ENCODE data around the gene CLDN6.

Gene CLDN6

DNA sequence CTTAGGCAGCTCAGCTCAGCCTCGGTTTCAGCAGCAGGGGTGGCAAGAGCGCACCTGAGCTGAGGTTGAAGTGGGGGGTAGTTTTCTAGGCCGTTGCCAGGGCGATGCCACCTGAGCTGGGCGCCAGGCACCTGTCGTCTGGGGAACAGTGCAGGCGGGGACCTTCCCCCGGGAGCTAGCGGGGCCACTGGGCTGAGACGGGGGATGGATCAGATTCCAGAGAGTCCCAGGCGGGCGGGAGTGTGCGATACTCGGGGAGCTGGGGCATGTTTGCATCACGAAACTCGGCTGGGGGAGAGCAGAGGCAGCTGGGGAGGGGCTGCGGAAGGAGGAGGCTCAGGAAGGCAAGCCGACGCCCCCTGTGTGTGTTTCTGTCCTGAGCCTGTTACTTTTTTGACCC lies 5.7 kb downstream of the CLDN6 start:
- DNase-seq = no peak

DNA sequence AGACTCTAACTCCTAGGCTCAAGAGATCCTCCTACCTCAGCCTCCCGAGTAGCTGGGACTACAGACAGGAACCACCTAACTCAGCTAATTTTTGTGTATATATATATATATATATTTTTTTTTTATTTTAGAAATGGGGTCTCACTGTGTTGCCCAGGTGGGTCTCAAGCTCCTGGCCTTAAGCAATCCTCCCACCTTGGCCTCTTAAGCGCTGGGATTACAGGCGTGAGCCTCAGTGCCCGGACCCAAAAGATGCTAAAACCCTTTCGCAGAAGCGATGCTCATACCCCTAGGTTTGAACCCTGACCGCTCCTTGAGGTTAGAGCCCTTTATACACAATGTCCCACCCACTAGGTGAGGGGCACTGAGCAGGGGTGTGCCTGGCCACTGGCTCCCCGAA lies 7.5 kb downstream of the CLDN6 start:
- no peak for DNase-seq

DNA sequence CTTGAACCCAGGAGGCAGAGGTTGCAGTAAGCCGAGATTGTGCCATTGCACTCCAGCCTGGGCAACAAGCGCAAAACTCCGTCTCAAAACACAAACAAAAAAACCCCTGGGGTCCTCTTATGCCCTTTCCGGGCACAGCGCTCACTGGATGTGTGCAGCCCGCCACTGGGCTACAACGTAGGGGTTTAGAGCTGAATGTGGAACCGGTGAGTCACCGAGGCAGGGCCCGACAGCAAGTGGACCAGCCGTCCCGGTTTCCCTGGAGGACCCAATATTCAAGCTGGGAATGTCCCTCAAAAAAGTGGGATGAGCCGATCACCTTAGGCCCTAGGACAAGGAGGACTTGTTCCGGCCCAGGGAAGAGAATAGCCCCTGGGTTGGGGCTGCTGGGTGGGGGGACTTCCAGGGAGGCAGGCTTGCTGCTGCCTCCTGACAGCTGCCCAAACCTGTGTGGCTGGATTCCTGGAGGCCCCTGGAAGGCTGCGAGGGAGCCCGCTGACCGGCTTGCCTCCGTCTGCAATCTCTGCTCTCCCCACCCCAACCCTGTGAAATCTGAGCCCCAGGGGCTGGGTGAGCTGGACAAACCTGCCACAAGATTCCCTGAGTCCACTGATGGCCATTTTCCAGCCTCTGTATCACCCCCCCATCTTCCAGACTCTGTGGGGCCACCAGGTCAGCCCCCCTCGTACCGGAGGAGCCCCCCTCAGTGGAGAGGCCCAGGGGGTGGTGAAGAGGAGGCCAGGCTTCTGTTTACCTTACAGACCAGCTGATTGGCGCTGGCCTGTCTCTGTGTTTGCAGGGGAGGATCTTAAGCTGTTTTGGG lies 8.2 kb downstream of the CLDN6 start:
- no peak for DNase-seq

DNA sequence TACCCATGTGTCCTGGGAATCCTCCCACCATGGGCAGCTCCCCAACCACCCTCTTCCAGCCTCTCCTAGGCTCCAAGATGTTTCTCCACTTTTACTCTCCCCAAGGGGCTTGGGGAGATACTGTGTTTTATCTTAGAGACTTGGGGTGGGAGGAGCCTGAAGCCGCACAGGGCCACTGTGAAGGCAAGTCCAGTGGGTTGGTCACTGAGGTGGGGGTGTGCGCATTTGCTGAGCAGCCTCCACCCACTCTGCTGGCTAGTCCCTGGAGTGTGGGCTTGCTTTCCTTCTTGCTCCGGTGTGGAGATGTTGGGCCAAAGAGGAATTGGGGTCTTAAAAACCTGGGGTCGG lies 9.3 kb downstream of the CLDN6 start:
- DNase-seq = no peak

- peak in 1 of 2 donors; percentile 37 for DNase-seq
These were observed 9.9 kb downstream of the CLDN6 start for GRCh38 chr16:3007957-3008689.

DNA sequence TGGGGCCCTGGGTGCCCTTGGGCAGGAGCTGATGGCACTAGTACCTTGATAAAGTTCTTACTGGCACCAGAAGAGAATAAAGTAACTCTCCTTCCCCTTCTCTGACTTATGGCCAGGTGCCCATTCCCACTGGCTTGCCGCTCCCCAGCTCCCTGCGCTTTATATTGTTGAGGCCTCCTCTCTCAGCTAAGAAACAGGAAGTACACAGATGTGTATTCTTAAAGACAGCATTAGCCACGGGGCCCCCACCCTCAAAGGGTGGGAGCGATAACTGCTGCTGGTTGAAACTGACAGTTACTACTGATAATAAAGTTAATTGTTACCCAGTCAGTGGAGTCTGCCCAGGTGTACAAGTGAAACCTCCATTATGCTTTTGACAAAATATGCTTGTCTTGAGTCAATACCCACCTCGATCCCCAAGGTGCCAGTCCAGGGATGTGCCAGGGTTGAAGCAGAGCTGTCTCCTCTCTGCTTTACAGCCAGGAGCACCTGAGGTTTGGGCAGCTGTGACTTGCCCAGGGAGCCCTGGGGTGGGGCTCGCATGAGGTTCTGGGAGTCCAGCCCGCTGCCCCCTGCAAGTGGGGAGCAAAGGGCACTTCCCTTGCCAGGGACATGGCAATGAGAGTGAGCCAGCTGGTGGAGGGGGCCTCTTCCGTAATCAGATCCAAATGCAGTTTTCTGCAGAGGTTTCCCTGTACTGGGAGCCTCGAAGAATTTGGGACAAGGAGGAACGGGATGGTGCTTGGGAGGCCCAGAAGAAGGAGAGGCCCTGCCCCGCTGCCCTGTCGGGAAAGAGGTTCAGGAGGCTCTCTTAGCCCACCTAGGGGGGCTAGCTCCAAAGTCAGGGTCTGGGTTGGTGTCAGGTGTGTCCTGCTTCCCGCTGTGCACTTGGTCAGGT lies 10.7 kb downstream of the CLDN6 start:
- DNase-seq = no peak

- DNase-seq = no peak
These were observed 13.2 kb downstream of the CLDN6 start for GRCh38 chr16:3004781-3005284.

GRCh38 chr16:3004319-3004718 lies 13.7 kb downstream of the CLDN6 start:
- DNase-seq = no peak

GRCh38 chr16:3003582-3004270 lies 14.3 kb downstream of the CLDN6 start:
- DNase-seq = peak; percentile 98 to 99

DNA sequence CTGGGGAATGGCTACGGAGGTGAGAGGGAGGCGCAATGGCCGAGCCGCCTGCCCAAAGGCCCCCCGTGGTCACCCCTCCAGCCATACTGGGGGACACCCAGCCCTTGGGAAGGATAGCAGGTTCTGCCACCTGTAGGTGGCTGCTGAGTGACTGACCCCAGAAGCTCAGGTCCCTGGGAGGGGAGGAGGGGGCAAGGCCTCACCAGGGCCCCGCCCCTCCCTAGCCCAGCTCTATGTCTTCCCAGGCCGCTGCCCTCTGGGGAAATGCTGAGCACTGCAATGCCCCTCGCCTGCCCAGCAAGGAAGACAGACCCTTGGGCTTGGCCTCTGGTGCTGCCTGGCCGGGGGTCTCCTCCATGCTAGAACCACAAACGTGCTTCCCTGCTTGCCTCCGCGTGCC lies 16.7 kb downstream of the CLDN6 start:
- no peak for DNase-seq

GRCh38 chr16:3000540-3000939 lies 17.4 kb downstream of the CLDN6 start:
- DNase-seq = no peak

DNA sequence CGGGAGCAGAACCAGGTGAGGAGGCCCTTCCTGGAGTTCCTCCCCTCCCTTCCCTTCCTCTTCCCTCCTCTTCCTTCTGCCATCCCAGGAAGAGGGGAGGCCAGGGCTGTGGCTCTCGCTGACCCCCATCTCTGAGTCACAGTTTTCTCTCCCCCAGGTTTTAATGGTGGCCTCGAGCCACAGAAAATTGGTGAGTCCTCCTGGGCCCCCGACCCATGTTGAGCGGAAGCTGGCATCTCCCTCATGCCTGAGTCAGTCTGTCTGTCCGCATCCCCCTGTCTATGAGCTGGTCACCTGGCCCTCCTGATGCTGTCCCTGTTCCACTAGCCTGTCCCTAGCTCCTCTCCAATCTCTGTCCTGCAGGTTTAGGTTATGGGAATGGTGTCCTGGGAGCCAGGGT lies 18.1 kb downstream of the CLDN6 start:
- DNase-seq = no peak

- no peak for DNase-seq
These were observed 21.7 kb downstream of the CLDN6 start for GRCh38 chr16:2996298-2996697.

GRCh38 chr16:2992383-2993081 lies 25.5 kb downstream of the CLDN6 start:
- DNase-seq = no peak

GRCh38 chr16:2991566-2992261 lies 26.3 kb downstream of the CLDN6 start:
- DNase-seq = no peak

DNA sequence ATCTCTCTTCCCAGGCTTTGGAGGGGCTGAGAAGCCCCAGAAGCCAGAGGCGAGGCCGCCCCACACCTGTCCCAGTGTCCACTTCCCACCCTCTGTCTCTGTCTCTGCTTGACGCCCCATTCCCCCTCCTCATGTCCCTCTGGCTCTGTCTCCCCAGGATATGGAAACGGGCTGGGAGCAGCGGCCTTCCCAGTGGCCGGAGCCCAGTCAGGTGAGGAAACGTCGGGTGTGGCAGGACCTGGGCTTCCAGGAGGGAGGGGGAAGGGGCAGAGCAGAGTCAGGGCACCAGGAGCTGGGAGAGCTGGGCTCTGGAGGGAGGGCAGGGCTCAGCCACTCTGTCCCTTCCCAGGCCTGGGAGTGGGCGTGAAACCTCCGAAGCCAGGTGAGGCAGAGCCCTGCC lies 27.1 kb downstream of the CLDN6 start:
- no peak for DNase-seq

- no peak for DNase-seq
These were observed 29.3 kb downstream of the CLDN6 start for GRCh38 chr16:2988590-2989099.

- no peak for DNase-seq
These were observed 30.1 kb downstream of the CLDN6 start for GRCh38 chr16:2987833-2988232.

GRCh38 chr16:2987286-2987685 lies 30.7 kb downstream of the CLDN6 start:
- DNase-seq = no peak

DNA sequence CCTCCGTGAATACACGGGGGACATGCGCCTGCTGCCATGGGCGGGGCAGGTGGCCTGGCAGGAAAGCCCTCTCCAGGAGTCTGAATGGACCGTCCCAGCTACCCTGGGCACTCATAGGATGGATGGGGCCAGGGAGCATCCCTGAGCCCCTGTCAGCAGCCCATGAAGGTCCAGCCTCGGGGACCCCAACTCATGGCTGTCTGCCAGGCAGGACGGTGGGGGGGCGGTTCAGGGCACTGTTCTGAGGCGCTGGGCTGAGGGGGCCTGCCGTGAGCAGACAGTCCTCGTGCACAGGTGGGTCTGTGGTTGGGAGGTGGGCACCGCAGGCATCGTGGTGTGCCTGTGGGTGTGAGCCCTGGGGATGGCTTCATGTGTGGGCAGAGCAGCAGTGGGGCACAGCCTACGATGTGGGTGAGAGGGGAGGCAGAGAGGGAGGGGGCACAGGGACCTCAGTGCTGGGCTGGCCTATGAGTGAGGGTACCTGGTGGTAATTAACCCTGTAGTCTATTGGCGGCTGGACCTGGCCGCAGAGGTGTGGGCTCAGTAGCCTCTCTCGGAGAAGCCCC lies 31.3 kb downstream of the CLDN6 start:
- DNase-seq = no peak

GRCh38 chr16:2985893-2986355 lies 32.1 kb downstream of the CLDN6 start:
- DNase-seq = no peak
